Medulla oblongata (tissue), 1 donor: ENCODE results near the gene IGLON5.

Experiments
- DNase-seq: peaks from one replicate; pipeline ENCODE4 v3.0.0-alpha.2; 2015; ENCODE audit errors: extremely low spot score

Gene IGLON5

GRCh38 chr19:51317968-51318367 is 6.5 kb downstream of the IGLON5 start:
- no peak for DNase-seq

DNA sequence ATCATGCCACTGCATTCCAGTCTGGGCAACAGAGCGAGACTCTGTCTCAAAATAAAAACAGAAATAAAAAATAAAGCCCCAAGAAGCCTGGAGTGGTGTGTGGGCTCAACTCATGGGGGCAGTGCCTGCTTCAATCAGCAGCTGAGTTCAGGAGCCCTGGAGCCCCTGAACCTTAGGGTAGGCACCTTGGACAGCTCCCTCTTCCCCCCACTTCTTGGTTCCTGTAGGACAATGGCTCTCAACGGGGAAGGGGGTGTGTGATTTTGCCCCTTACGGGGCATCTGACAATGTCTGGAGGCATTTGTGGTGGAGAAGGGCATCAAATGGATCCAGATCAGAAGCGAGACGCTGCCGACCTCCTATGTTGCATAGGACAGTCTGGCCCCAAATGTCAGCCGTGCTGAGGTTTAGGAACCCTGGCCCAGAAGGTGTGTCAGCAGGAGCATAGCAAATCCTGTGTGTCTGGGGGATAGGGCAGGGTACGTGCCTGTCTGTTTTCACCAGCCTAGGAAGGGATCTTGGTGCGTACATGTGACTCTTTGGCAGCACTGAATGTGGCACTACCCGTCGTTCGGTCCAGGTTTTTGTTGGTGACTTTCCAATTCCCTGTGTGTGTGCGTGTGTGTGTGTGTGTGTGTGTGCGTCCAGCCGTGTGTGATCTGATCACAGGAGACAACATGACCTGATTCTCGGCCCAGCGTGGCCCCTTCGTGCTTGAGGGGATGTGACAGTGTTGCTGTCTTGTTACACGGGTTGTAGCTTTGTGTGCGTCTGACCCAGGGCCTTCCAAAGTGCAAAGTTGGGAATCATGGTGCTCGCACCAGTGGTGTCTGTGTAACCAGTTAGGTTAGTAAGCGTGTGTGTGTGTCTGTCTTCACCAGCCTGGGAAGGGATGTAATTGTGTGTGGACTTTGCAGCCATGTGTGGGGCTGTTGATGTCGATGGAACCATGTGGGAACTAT is 7.5 kb downstream of the IGLON5 start:
- no peak for DNase-seq

DNA sequence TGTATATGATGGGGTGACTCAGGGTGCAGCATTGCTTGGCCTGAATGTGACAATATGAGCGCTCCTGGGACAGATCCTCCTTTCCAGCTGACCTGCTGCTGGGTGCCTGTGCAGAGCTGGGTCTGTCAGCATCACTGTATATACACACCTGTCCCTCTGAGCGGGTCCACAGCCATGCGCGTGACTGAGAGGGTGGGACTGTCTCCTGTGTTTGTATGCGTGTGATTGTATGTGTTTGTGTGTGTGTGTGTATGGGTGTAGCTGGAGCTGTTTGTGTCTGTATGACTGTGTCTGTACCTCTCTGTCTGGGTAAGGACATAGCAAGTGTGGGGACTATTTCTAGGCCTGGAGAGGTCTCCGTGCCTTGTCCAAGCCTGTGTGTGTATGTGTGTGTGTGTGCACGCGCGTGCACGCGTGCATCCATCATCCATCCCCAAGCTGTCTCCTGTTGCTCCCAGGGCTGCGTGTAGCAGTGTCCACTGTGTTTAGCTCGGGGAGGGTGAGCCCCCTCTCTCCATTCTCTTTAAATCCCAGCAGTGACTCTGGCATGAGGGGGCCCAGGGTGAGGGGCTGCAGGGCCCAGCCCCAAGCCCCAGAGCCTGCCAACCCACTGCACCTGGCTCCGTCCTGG is 8.3 kb downstream of the IGLON5 start:
- DNase-seq = no peak

DNA sequence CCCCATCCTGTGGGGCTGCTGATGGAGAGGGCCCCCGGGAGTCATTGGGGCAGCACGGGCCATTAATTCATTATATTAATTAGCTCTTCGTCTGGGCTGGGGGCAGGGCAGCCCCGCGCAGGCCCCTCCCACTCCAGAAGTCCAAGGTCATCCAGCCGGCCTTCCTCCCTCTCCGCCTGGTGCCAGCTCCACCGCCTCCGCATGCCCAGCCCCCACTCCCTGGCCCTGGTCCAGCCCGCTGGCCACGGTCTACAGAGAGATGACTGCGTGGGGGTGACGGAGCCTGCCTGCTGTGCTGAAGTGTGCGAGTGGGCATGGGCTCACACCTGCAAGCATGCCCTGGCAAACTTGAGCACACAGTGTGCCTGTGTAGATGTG is 8.8 kb downstream of the IGLON5 start:
- DNase-seq = no peak

DNA sequence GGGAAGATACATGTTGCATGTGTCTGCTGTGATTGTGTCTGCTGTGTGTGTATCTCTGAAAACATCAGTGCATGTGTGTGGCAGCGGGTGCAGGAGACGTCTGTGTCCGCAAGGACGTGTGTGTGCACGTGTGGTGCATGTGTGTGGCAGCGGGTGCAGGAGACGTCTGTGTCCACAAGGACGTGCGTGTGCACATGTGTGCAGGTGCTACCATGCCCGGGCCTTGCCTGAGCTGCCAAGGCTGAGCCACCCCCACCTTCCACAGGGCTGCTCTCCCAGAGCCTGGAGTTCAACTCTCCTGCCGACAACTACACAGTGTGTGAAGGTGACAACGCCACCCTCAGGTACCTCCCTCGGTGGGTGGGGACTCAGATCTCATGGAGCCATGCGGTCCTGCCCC is 10.4 kb downstream of the IGLON5 start:
- no peak for DNase-seq

GRCh38 chr19:51323481-51324166 is 12.2 kb downstream of the IGLON5 start:
- no peak for DNase-seq

GRCh38 chr19:51324167-51324481 is 12.7 kb downstream of the IGLON5 start:
- no peak for DNase-seq

- no peak for DNase-seq
Observed at GRCh38 chr19:51325161-51325976, 13.9 kb downstream of the IGLON5 start.

- no peak for DNase-seq
Observed at GRCh38 chr19:51326216-51327065, 15.0 kb downstream of the IGLON5 start.

GRCh38 chr19:51327066-51328001 is 15.9 kb downstream of the IGLON5 start:
- no peak for DNase-seq

- no peak for DNase-seq
Observed at GRCh38 chr19:51329411-51329810, 18.0 kb downstream of the IGLON5 start.

GRCh38 chr19:51330366-51330765 is 18.9 kb downstream of the IGLON5 start:
- no peak for DNase-seq

- DNase-seq = no peak
Observed at GRCh38 chr19:51331193-51331592, 19.7 kb downstream of the IGLON5 start.

GRCh38 chr19:51331716-51332115 is 20.3 kb downstream of the IGLON5 start:
- no peak for DNase-seq

- no peak for DNase-seq
Observed at GRCh38 chr19:51333836-51334460, 22.5 kb downstream of the IGLON5 start.

DNA sequence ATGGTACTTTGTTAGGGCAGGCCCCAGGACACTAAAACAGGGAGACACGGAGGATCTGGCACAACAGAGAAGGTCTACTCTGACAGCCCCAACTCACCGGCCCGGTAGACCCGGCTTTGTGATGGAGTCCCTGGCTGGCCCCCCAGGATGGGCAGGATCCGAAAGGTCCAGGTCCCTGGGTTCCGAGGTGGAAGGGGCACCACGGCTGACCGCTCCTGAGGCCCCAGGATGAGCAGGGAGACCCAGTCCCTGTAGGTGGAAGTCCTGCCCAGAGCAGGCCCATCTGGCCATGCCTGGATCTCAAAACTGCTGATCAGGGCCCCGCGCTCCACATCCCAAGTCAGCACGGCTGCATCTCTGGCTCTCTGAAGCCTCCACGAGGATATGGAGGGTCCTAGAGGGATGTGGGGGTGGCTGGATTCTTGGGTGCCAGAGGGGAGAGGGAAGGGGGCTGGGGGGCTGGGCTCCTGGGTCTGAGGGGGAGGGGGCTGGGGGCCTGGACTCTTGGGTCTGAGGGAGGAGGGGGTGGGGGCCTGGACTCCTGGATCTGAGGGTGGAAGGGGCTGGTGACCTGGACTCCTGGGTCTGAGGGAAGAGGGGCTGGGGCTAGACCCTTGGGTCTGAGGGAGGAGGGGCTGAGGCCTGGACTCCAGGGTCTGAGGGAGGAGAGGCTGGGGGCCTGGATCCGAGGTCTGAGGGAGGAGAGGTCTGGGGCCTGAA is 25.9 kb downstream of the IGLON5 start:
- DNase-seq = no peak

DNA sequence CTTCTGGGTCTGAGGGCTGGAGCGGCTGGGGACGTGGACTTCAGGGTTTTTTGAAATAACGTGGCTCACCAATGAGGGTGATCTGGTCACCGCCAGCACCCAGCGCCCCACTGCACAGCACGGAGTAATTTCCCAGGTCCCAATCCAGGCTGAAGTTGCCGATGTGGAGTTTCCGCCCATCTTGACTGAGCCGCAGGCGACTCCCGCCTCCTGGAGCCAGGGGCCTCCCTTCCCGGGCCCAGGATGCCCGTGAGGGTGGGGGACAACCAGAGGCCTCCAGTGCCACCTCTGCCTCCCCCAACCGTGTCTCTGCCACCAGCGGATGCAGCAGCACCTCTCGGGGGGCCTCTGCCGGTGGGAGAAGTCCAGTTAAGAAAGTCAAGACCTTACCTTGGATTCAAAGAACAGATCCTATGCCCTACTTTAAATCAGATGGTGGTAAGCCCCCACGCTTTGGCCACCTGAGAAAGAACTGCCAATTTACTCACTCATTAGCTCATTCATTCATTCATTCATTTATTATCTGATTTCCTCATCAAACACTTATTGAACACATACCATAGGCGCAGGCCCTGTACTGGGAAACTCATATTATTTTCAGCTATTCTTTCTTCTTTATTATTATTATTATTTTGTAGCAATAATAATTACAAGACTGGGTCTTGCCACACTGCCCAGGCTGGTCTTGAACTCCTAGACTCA is 26.6 kb downstream of the IGLON5 start:
- no peak for DNase-seq
